ENCODE results near the gene KIF16B. TPM values are rescaled to one million over a fixed set of nuclear protein-coding genes. Genes with fewer than 3 reads are reported as not detected.

Gene KIF16B
- total RNA-seq, 1 experiment from 2014 or later = 7.0 TPM

DNA sequence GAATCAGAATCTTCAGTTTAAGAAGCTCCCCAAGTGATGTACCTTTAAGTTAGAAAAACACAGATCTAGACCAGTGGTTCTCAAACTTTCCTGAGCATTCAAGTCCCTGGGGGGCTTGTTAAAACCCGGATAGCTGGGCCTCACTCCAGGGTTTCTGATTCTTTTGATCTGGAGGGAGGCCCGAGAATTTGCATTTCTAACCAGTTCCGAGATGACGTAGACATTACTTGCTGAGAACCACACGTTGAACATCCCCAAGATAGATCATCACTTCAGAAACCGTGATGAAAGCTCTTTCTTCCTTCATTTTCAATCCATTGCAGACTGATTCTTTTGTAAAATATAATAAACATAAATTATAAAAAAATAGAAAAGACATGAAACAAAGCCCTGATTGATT lies 40.7 kb upstream of the KIF16B start (continued):
- no peak for TF ChIP-seq EZH2 (IDR thresholded peaks at IDR 0.05)

DNA sequence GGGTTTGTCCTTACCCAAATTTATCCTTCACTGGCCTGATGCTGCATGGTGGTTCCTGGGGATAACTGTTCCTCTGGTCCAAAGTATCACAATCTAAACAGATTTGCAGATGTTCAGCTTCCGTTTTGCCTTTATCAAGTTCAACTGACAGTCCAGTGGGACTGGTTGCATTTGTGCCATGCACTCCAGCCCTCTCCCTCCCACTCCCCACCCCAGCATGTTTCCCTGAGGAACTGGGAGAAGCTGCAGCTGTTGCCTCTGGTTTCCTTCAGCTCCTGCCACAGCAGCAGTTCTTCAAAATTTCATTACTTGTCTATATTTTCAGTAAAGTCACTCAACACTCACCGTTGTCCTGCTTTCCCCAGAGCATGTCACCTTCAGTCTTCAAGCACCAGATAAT lies 39.5 kb upstream of the KIF16B start:
- Histone ChIP-seq H3K9me3 (ENCODE audit: control insufficient read depth in 1 of 2, insufficient read depth in 1 of 2, low read depth in 1 of 2, low read length in 2 of 2) (peaks cover 0 to 3% of the 10 kb centered on the region in 2 experiments; a peak in 1 of 4 replicates), H4K20me1 (ENCODE audit: insufficient read depth) (no peaks in the 10 kb centered on the region), H3K27ac (ENCODE audit: low read depth, low read length) (no peak overlapping the region), H3K36me3 (ENCODE audit: control insufficient read depth in 1 of 2, insufficient read depth in 2 of 2, low read length in 2 of 2) (no peaks in the 10 kb centered on the region), H3K27me3 (ENCODE audit: insufficient read depth, low read length) (peaks cover 10% of the 10 kb centered on the region), H3K79me2 (ENCODE audit: insufficient read depth, low read length) (no peaks in the 10 kb centered on the region), H3K4me2 (ENCODE audit: low read length) (no peak overlapping the region), H2AFZ (ENCODE audit: low read depth, low read length, poor library complexity, severe bottlenecking) (no peak overlapping the region), H3K9ac (ENCODE audit: low read length) (no peak overlapping the region), H3K4me3 (replicated peaks in 1 of 2; ENCODE audit: low read depth in 1 of 2, low read length in 2 of 2) (no peak overlapping the region), H3K4me1 (ENCODE audit: control insufficient read depth in 1 of 2, insufficient read depth in 2 of 2, low read length in 2 of 2) (no peaks in the 10 kb centered on the region), H3K9me2 (ENCODE audit: insufficient read depth) (no peaks in the 10 kb centered on the region)
- POLR2A ChIA-PET = no interaction called here
- DNase-seq (ENCODE audit: low read depth, low spot score) (no peak), ATAC-seq (no peak)
- intact Hi-C loops (cut with micrococcal nuclease) = no loop called here
- BruUV-seq (replicated peaks) = no TSS peak
- CTCF ChIA-PET = no interaction called here
- RAD21 ChIA-PET (ENCODE audit: low non-redundant PET in 1 of 2, low total read pairs in 2 of 2, uncharacterized antibody in 2 of 2, unreplicated experiment in 2 of 2) = no interaction called here
- TF ChIP-seq JUND (IDR thresholded peaks at IDR 0.05) (no peak), POLR2AphosphoS5 (IDR thresholded peaks at IDR 0.05; ENCODE audit: low read depth, low read length) (no peak), CBX3 (IDR thresholded peaks at IDR 0.05; ENCODE audit: low read depth) (no peak), ELF1 (IDR thresholded peaks at IDR 0.05; ENCODE audit: borderline replicate concordance, low read depth) (no peak), SP1 (IDR thresholded peaks at IDR 0.05; ENCODE audit: low read depth) (no peak), CEBPB (IDR thresholded peaks at IDR 0.05; ENCODE audit: low read depth) (no peak), ZFX (IDR thresholded peaks at IDR 0.05) (no peak), SRF (IDR thresholded peaks at IDR 0.05; ENCODE audit: low read depth) (no peak)
- TF ChIP-seq, protein P1, sequence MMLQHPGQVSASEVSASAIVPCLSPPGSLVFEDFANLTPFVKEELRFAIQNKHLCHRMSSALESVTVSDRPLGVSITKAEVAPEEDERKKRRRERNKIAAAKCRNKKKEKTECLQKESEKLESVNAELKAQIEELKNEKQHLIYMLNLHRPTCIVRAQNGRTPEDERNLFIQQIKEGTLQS (IDR thresholded peaks at IDR 0.05) = no peak
- TF ChIP-seq, protein P2, sequence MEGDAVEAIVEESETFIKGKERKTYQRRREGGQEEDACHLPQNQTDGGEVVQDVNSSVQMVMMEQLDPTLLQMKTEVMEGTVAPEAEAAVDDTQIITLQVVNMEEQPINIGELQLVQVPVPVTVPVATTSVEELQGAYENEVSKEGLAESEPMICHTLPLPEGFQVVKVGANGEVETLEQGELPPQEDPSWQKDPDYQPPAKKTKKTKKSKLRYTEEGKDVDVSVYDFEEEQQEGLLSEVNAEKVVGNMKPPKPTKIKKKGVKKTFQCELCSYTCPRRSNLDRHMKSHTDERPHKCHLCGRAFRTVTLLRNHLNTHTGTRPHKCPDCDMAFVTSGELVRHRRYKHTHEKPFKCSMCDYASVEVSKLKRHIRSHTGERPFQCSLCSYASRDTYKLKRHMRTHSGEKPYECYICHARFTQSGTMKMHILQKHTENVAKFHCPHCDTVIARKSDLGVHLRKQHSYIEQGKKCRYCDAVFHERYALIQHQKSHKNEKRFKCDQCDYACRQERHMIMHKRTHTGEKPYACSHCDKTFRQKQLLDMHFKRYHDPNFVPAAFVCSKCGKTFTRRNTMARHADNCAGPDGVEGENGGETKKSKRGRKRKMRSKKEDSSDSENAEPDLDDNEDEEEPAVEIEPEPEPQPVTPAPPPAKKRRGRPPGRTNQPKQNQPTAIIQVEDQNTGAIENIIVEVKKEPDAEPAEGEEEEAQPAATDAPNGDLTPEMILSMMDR (IDR thresholded peaks at IDR 0.05 in 2 of 3, conservative IDR thresholded peaks at IDR 0.05 in 1 of 3; ENCODE audit: borderline replicate concordance in 1 of 3, insufficient read depth in 1 of 3, low read depth in 2 of 3, low read length in 2 of 3) = no peak
- TF ChIP-seq, protein P3, sequence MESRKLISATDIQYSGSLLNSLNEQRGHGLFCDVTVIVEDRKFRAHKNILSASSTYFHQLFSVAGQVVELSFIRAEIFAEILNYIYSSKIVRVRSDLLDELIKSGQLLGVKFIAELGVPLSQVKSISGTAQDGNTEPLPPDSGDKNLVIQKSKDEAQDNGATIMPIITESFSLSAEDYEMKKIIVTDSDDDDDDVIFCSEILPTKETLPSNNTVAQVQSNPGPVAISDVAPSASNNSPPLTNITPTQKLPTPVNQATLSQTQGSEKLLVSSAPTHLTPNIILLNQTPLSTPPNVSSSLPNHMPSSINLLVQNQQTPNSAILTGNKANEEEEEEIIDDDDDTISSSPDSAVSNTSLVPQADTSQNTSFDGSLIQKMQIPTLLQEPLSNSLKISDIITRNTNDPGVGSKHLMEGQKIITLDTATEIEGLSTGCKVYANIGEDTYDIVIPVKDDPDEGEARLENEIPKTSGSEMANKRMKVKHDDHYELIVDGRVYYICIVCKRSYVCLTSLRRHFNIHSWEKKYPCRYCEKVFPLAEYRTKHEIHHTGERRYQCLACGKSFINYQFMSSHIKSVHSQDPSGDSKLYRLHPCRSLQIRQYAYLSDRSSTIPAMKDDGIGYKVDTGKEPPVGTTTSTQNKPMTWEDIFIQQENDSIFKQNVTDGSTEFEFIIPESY (IDR thresholded peaks at IDR 0.05; ENCODE audit: extremely low read depth, insufficient replicate concordance, low read length) = no peak
